Left kidney (tissue), 8 donors: ENCODE data around the gene NXF2. TPM values are rescaled to one million over a fixed set of nuclear protein-coding genes. Genes with fewer than 3 reads are reported as not detected.
A peak's percentile ranks its signal among the peaks of the same experiment; 100 is the strongest.
"Not testable (repeated sequence)": the region's sequence is repeated elsewhere in the genome, so short reads cannot be mapped to it uniquely, and the experiment has no call there.

Source experiments
- DNase-seq: peaks from one replicate; pipeline ENCODE4 v3.0.0-alpha.2; 2013
- long read RNA-seq, 8 donors: transcript quantifications; one replicate each; lab custom pipeline, GENCODE V29; 2026
- polyA plus RNA-seq: library from polyadenylated mRNA; unstranded; fragments of 120-200 nt; gene quantifications from one replicate; pipeline ENCODE4 v1.2.1, GENCODE V29; 2013; ENCODE audit not compliant: insufficient read length

The NXF2 gene
- polyA plus RNA-seq: 0.71 TPM
- long read RNA-seq, donor 1: 0 reads
- long read RNA-seq, donor 2: 0 reads
- long read RNA-seq, donor 3: 0 reads
- long read RNA-seq, donor 4: 0 reads
- long read RNA-seq, donor 5: 0 reads
- long read RNA-seq, donor 6: 0 reads
- long read RNA-seq, donor 7: 0 reads
- long read RNA-seq, donor 8: 0 reads

- DNase-seq: not testable (repeated sequence)
These were observed at the start of gene NXF2 for GRCh38 chrX:102246893-102247292. Gene NXF2, plus strand, starts transcription at chrX:102247167. Its CDS starts 59,912 bp downstream, at chrX:102307079.

- not testable (repeated sequence) for DNase-seq
These were observed 39.0 kb upstream of the NXF2 start for GRCh38 chrX:102207940-102208339.

- DNase-seq: not testable (repeated sequence)
These were observed 32.0 kb upstream of the NXF2 start, which contains the start of gene TCP11X1 for GRCh38 chrX:102214986-102215385. Gene TCP11X1, plus strand, starts transcription at chrX:102215301.

- DNase-seq: not testable (repeated sequence)
These were observed 30.5 kb upstream of the NXF2 start for GRCh38 chrX:102216497-102216896.

- not testable (repeated sequence) for DNase-seq
These were observed 11.3 kb upstream of the NXF2 start for GRCh38 chrX:102235678-102236077.

- not testable (repeated sequence) for DNase-seq
These were observed 6.7 kb upstream of the NXF2 start for GRCh38 chrX:102240265-102240664.

GRCh38 chrX:102272231-102272630 lies 25.3 kb downstream of the NXF2 start:
- DNase-seq: not testable (repeated sequence)

GRCh38 chrX:102338162-102338561 lies 91.2 kb downstream of the NXF2 start:
- DNase-seq: no peak

- no peak for DNase-seq
These were observed 92.6 kb downstream of the NXF2 start for GRCh38 chrX:102339312-102340298.

- DNase-seq: no peak
These were observed 94.9 kb downstream of the NXF2 start for GRCh38 chrX:102341867-102342266.

GRCh38 chrX:102345916-102346315 lies 98.9 kb downstream of the NXF2 start:
- peak; percentile 43 for DNase-seq

Other genes with a start within 250 kb of the NXF2 start
- 27.1 TPM for gene TCEAL2, start 121.5 kb upstream of the NXF2 start, polyA plus RNA-seq
- gene TCEAL6, start 104.7 kb upstream of the NXF2 start, polyA plus RNA-seq: 0.25 TPM
- 12.9 TPM for gene BEX5, start 91.2 kb upstream of the NXF2 start, polyA plus RNA-seq
- gene TCP11X1, start 31.9 kb upstream of the NXF2 start, polyA plus RNA-seq: 0.45 TPM
- 1.8 TPM for gene NXF2B, start 192.8 kb downstream of the NXF2 start, polyA plus RNA-seq
- 2.4 TPM for gene TCP11X2, start 224.6 kb downstream of the NXF2 start, polyA plus RNA-seq